ENCODE data around the gene ANKRD9. TPM values are rescaled to one million over a fixed set of nuclear protein-coding genes. Genes with fewer than 3 reads are reported as not detected.
A peak's percentile ranks its signal among the peaks of the same experiment; 100 is the strongest.

Gene ANKRD9
- total and polyA plus RNA-seq, 9 of the 15 experiments (the other 6 are each of a cell fraction or from before 2014, with no cell fraction given): 0.04 to 32.9 (median 5.3) TPM

DNA sequence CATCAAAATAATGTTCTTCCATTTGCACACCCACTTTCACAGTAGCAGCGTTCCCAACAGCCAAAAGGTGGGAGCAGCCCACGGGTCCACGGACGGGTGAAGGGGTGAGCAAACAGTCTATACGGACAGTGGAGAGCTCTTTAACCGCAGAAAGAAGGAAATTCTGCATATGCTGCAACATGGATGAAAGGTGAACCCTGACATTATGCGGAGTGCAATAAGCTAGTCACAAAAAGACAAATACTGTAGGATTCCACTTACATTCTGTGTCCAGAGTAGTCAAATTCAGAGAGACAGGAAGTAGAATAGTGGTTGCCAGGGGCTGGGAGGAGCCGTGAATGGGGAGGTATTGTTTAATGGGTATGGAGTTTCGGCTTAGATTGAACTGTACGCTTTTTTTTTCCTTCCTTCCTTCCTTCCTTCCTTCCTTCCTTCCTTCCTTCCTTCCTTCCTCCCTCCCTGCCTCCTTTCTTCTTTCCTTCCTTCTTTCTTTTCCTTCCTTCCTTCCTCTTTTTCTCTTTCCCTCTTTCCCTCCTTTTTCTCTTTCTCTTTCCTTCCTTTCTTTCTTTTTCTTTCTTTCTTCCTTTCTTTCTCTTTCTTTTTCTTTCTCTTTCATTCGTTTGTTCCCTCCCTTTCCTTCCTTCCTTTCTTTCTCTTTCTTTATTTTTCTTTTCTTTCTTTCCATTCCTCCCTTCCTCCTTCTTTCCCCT is 15.8 kb upstream of the ANKRD9 start (continued):
- TF ChIP-seq, protein P1, sequence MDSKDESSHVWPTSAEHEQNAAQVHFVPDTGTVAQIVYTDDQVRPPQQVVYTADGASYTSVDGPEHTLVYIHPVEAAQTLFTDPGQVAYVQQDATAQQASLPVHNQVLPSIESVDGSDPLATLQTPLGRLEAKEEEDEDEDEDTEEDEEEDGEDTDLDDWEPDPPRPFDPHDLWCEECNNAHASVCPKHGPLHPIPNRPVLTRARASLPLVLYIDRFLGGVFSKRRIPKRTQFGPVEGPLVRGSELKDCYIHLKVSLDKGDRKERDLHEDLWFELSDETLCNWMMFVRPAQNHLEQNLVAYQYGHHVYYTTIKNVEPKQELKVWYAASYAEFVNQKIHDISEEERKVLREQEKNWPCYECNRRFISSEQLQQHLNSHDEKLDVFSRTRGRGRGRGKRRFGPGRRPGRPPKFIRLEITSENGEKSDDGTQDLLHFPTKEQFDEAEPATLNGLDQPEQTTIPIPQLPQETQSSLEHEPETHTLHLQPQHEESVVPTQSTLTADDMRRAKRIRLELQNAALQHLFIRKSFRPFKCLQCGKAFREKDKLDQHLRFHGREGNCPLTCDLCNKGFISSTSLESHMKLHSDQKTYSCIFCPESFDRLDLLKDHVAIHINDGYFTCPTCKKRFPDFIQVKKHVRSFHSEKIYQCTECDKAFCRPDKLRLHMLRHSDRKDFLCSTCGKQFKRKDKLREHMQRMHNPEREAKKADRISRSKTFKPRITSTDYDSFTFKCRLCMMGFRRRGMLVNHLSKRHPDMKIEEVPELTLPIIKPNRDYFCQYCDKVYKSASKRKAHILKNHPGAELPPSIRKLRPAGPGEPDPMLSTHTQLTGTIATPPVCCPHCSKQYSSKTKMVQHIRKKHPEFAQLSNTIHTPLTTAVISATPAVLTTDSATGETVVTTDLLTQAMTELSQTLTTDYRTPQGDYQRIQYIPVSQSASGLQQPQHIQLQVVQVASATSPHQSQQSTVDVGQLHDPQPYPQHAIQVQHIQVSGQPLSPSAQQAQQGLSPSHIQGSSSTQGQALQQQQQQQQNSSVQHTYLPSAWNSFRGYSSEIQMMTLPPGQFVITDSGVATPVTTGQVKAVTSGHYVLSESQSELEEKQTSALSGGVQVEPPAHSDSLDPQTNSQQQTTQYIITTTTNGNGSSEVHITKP (IDR thresholded peaks at IDR 0.05; ENCODE audit: partially characterized antibody): peak; percentile 28
- TF ChIP-seq RHOXF2B (CRISPR knock-in tag; conservative IDR thresholded peaks at IDR 0.05): no peak
- no peak; the same call in 1 of the 2 replicates for TF ChIP-seq ZKSCAN8 (CRISPR knock-in tag; IDR thresholded peaks at IDR 0.05)
- no peak for TF ChIP-seq ZNF445 (CRISPR knock-in tag; IDR thresholded peaks at IDR 0.05; ENCODE audit: low read depth)
- TF ChIP-seq SIRT6 (IDR thresholded peaks at IDR 0.05; ENCODE audit: low read depth, low read length): no peak
- TF ChIP-seq NR4A1 (CRISPR knock-in tag; IDR thresholded peaks at IDR 0.05): no peak
- no peak for TF ChIP-seq NR4A1 (tag; IDR thresholded peaks at IDR 0.05)
- no peak for TF ChIP-seq NR2C2 (CRISPR knock-in tag; IDR thresholded peaks at IDR 0.05)
- no peak for TF ChIP-seq NR2C2 (tag; IDR thresholded peaks at IDR 0.05)
- TF ChIP-seq, protein P2, sequence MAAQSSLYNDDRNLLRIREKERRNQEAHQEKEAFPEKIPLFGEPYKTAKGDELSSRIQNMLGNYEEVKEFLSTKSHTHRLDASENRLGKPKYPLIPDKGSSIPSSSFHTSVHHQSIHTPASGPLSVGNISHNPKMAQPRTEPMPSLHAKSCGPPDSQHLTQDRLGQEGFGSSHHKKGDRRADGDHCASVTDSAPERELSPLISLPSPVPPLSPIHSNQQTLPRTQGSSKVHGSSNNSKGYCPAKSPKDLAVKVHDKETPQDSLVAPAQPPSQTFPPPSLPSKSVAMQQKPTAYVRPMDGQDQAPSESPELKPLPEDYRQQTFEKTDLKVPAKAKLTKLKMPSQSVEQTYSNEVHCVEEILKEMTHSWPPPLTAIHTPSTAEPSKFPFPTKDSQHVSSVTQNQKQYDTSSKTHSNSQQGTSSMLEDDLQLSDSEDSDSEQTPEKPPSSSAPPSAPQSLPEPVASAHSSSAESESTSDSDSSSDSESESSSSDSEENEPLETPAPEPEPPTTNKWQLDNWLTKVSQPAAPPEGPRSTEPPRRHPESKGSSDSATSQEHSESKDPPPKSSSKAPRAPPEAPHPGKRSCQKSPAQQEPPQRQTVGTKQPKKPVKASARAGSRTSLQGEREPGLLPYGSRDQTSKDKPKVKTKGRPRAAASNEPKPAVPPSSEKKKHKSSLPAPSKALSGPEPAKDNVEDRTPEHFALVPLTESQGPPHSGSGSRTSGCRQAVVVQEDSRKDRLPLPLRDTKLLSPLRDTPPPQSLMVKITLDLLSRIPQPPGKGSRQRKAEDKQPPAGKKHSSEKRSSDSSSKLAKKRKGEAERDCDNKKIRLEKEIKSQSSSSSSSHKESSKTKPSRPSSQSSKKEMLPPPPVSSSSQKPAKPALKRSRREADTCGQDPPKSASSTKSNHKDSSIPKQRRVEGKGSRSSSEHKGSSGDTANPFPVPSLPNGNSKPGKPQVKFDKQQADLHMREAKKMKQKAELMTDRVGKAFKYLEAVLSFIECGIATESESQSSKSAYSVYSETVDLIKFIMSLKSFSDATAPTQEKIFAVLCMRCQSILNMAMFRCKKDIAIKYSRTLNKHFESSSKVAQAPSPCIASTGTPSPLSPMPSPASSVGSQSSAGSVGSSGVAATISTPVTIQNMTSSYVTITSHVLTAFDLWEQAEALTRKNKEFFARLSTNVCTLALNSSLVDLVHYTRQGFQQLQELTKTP (IDR thresholded peaks at IDR 0.05; ENCODE audit: low read depth in 1 of 2, partially characterized antibody in 2 of 2): peak; percentile 24 to 72
- TF ChIP-seq IRF2 (CRISPR knock-in tag; IDR thresholded peaks at IDR 0.05): no peak
- TF ChIP-seq ZNF830 (CRISPR knock-in tag; IDR thresholded peaks at IDR 0.05): no peak
- TF ChIP-seq DMBX1 (CRISPR knock-in tag; IDR thresholded peaks at IDR 0.05; ENCODE audit: borderline replicate concordance): no peak
- 0 out of 2 replicates have a peak, but pooled peaks have one; percentile 48 for TF ChIP-seq PHB2 (IDR thresholded peaks at IDR 0.05; ENCODE audit: low read depth)
- no peak for TF ChIP-seq ZBTB1 (CRISPR knock-in tag; IDR thresholded peaks at IDR 0.05; ENCODE audit: borderline replicate concordance, low read depth)
- no peak for TF ChIP-seq KLF16 (IDR thresholded peaks at IDR 0.05)
- TF ChIP-seq CBX5 (IDR thresholded peaks at IDR 0.05; ENCODE audit: borderline replicate concordance, low read depth): no peak
- TF ChIP-seq SREBF2 (CRISPR knock-in tag; IDR thresholded peaks at IDR 0.05): no peak
- no peak for TF ChIP-seq ATF1 (CRISPR knock-in tag; IDR thresholded peaks at IDR 0.05)
- no peak for TF ChIP-seq ATF1 (tag; IDR thresholded peaks at IDR 0.05)
